K562 (cell line): ENCODE measurements around the gene VPS50. TPM values are rescaled to one million over a fixed set of nuclear protein-coding genes. Genes with fewer than 3 reads are reported as not detected.

ENCODE experiments used
- ATAC-seq: fragments of 200-7000 bp; cut with Tn5 transposase; 3 replicates; pipeline ENCODE4 v1.9.1; 2020; ENCODE audit warnings: moderate library complexity
- BruUV-seq: library from RNA; stranded (reverse); fragments of 400-500 nt; replicated peaks from 2 replicates; lab custom pipeline; 2021; lab: Mats Ljungman, UMichigan
- CTCF ChIA-PET: fragments of 300-600 bp; formaldehyde crosslinking; extraction: SDS; loops from one replicate; lab custom pipeline; 2021; ENCODE audit warnings: low intra/inter-chr PET ratio; lab: Yijun Ruan, JAX
- POLR2A ChIA-PET: fragments of 300-600, 350-650 bp; sonication (Branson Sonifier 250); formaldehyde crosslinking; extraction: SDS; loops from one replicate; lab custom pipeline; 2021; ENCODE audit warnings: antibody characterized with exemption, inconsistent platforms; lab: Yijun Ruan, JAX
- DNase-seq, 4 experiments: peaks; one replicate each; pipeline versions ENCODE4 v3.0.0 to v3.0.0-alpha.2; 2011 to 2018; ENCODE audit warnings: low spot score in 3 of 4, mixed read lengths in 3 of 4; ENCODE audit errors: extremely low read depth in 1 of 4
- FAIRE-seq: peaks from 2 replicates; lab custom pipeline; 2011; peaks lifted over from hg19 to GRCh38; lab: Jason Lieb, UNC
- H2AFZ ChIP-seq: 2 replicates; pipeline ENCODE4 v1.6.0; 2011; ENCODE audit warnings: low read depth, low read length, control low read depth, inconsistent platforms
- H3K27ac ChIP-seq: fragments of 200-600 bp; 3 replicates; pipeline ENCODE4 v1.8.0; 2011; ENCODE audit warnings: low read depth, mild to moderate bottlenecking, control low read depth, inconsistent platforms, low read length, moderate library complexity, mixed read lengths; ENCODE audit errors: extremely low read depth
- H3K27me3 ChIP-seq, 2 experiments: fragments of 300-600 bp in 1 of 2; 2 replicates in 1 of 2; 3 replicates in 1 of 2; pipeline versions ENCODE4 v1.6.0 to v1.8.0; 2011; ENCODE audit warnings: inconsistent platforms in 2 of 2, low read length in 2 of 2, mild to moderate bottlenecking in 1 of 2, mixed read lengths in 1 of 2, moderate library complexity in 1 of 2; ENCODE audit not compliant: control insufficient read depth in 2 of 2, insufficient read depth in 2 of 2
- H3K36me3 ChIP-seq: fragments of 300-600 bp; 3 replicates; pipeline ENCODE4 v1.8.0; 2011; ENCODE audit warnings: mild to moderate bottlenecking, low read length, inconsistent platforms; ENCODE audit not compliant: control insufficient read depth, insufficient read depth
- H3K4me1 ChIP-seq, 2 experiments: fragments of 200-600 bp in 1 of 2; replicated peaks in 1 of 2; 2 replicates in 1 of 2; 3 replicates in 1 of 2; pipeline versions ENCODE4 v1.5.1 to v1.8.0; 2011; ENCODE audit warnings: inconsistent platforms in 2 of 2, low read length in 2 of 2, mild to moderate bottlenecking in 1 of 2, mixed read lengths in 1 of 2, moderate library complexity in 1 of 2; ENCODE audit not compliant: control insufficient read depth in 2 of 2, insufficient read depth in 2 of 2
- H3K4me2 ChIP-seq: 2 replicates; pipeline ENCODE4 v1.6.1; 2011; ENCODE audit warnings: low read length, control low read depth, inconsistent platforms, mixed read lengths; ENCODE audit not compliant: insufficient read depth
- H3K4me3 ChIP-seq: fragments of 200-600 bp; sonication (generic), shearing (Covaris generic); 2 replicates; pipeline ENCODE4 v1.5.1; 2016; ENCODE audit warnings: control low read depth, inconsistent platforms
- H3K79me2 ChIP-seq: fragments of 200-600 bp; 3 replicates; pipeline ENCODE4 v1.8.0; 2011; ENCODE audit warnings: low read length, inconsistent platforms; ENCODE audit not compliant: control insufficient read depth, insufficient read depth
- H3K9ac ChIP-seq, 2 experiments: 2 replicates each; pipeline versions ENCODE4 v1.6.0 to v1.6.1; 2011; ENCODE audit warnings: low read depth in 2 of 2, low read length in 2 of 2, control low read depth in 1 of 2, inconsistent platforms in 1 of 2, mild to moderate bottlenecking in 1 of 2, mixed read lengths in 1 of 2; ENCODE audit not compliant: insufficient read depth in 1 of 2
- H3K9me1 ChIP-seq: one replicate; pipeline ENCODE4 v1.6.0; 2011; ENCODE audit warnings: inconsistent platforms, mild to moderate bottlenecking, low read length, moderate library complexity; ENCODE audit not compliant: control insufficient read depth, insufficient read depth
- H3K9me3 ChIP-seq: replicated peaks from 2 replicates; pipeline ENCODE4 v1.5.1; 2011; ENCODE audit warnings: low read depth, low read length, inconsistent platforms; ENCODE audit not compliant: control insufficient read depth, insufficient read depth
- H4K20me1 ChIP-seq: replicated peaks from 2 replicates; pipeline ENCODE4 v1.6.1; 2011; ENCODE audit warnings: low read length, inconsistent platforms, mixed read lengths; ENCODE audit not compliant: control insufficient read depth, insufficient read depth
- ARID1B ChIP-seq: fragments of 450-650 bp; IDR thresholded peaks from 2 replicates; pipeline ENCODE4 v1.6.1; 2016; ENCODE audit warnings: antibody characterized with exemption, mild to moderate bottlenecking, inconsistent platforms
- DPF2 ChIP-seq: fragments of 450-650 bp; IDR thresholded peaks from 2 replicates; pipeline ENCODE4 v1.6.1; 2016
- ETV1 ChIP-seq: fragments of 450-650 bp; conservative IDR thresholded peaks from 2 replicates; pipeline ENCODE4 v1.6.1; 2016; ENCODE audit warnings: missing genetic modification characterization, control low read depth, low read depth, missing compliant biosample characterization
- FIP1L1 ChIP-seq: fragments of 200-400 bp; formaldehyde crosslinking; IDR thresholded peaks from 2 replicates; pipeline ENCODE4 v1.6.1; 2018; ENCODE audit warnings: mild to moderate bottlenecking, low read depth, low read length; ENCODE audit not compliant: poor library complexity, severe bottlenecking
- FOSL1 ChIP-seq: fragments of 200-800 bp; sonication (Bioruptor generic); conservative IDR thresholded peaks from 2 replicates; pipeline ENCODE4 v1.6.1; 2016; ENCODE audit warnings: missing genetic modification characterization, missing compliant biosample characterization
- FOXP1 ChIP-seq: sonication (generic); formaldehyde crosslinking; IDR thresholded peaks from 2 replicates; pipeline ENCODE4 v1.8.0; 2022; ENCODE audit warnings: mild to moderate bottlenecking, missing genetic modification reagents
- HMGXB4 ChIP-seq: sonication (generic); formaldehyde crosslinking; IDR thresholded peaks from 2 replicates; pipeline ENCODE4 v1.8.1; 2023; ENCODE audit warnings: mild to moderate bottlenecking, missing genetic modification reagents
- IRF2 ChIP-seq: sonication (generic); formaldehyde crosslinking; IDR thresholded peaks from 2 replicates; pipeline ENCODE4 v1.8.1; 2022; ENCODE audit warnings: mild to moderate bottlenecking, missing genetic modification reagents
- JUND ChIP-seq, 2 experiments: IDR thresholded peaks; 2 replicates in 1 of 2; 3 replicates in 1 of 2; pipeline ENCODE4 v1.6.1; 2011; ENCODE audit warnings: borderline replicate concordance in 2 of 2, low read depth in 2 of 2, low read length in 2 of 2, improper control_type of control experiment in 1 of 2, missing biosample characterization in 1 of 2, missing genetic modification characterization in 1 of 2, missing genetic modification reagents in 1 of 2
- MEF2A ChIP-seq: IDR thresholded peaks from 2 replicates; pipeline ENCODE4 v1.6.1; 2011; ENCODE audit warnings: low read depth, mild to moderate bottlenecking, low read length, moderate library complexity; ENCODE audit not compliant: control insufficient read depth
- MYC ChIP-seq, 2 experiments: fragments of 250-450 bp in 1 of 2; sonication (Bioruptor Pico) in 1 of 2; IDR thresholded peaks; 2 replicates each; pipeline versions ENCODE4 v1.5.1 to v1.6.1; 2012 to 2021; ENCODE audit warnings: low read depth in 2 of 2, borderline replicate concordance in 1 of 2, improper control_type of control experiment in 1 of 2, low read length in 1 of 2, mild to moderate bottlenecking in 1 of 2, moderate library complexity in 1 of 2
- POLR2G ChIP-seq: fragments of 200-400 bp; formaldehyde crosslinking; IDR thresholded peaks from 2 replicates; pipeline ENCODE4 v1.6.1; 2017; ENCODE audit warnings: low read depth, mild to moderate bottlenecking, antibody characterized with exemption, low read length, moderate library complexity
- SMARCA4 ChIP-seq: fragments of 450-650 bp; IDR thresholded peaks from 2 replicates; pipeline ENCODE4 v1.6.1; 2016
- SMARCE1 ChIP-seq: fragments of 450-650 bp; IDR thresholded peaks from 2 replicates; pipeline ENCODE4 v1.7.1; 2016; ENCODE audit warnings: mild to moderate bottlenecking
- ZNF184 ChIP-seq: sonication (generic); formaldehyde crosslinking; IDR thresholded peaks from 2 replicates; pipeline ENCODE4 v1.5.0; 2020; ENCODE audit warnings: missing genetic modification reagents
- ZNF239 ChIP-seq: fragments of 250-450 bp; sonication (Bioruptor Pico); IDR thresholded peaks from 2 replicates; pipeline ENCODE4 v1.4.0; 2020; ENCODE audit warnings: mild to moderate bottlenecking
- WGBS: fragments of 100-300 bp; shearing (Covaris generic); methylation state at CpG from one replicate; pipeline ENCODE4 v1.1.6; 2016; ENCODE audit warnings: low coverage, mixed read lengths; ENCODE audit not compliant: insufficient coverage; ENCODE audit errors: missing lambda C conversion rate; 5-methylcytosine and 5-hydroxymethylcytosine counted together
- in situ Hi-C: fragments of 300-500 bp; cut with MboI; formaldehyde crosslinking; loops from 4 replicates; pipeline ENCODE4 v1.15.0; 2018; ENCODE audit warnings: inconsistent platforms, mixed read lengths
- intact Hi-C: fragments of 100-400 bp; cut with micrococcal nuclease; formaldehyde crosslinking; loops from 2 replicates; pipeline ENCODE4 v1.14.2; 2022
- polyA plus RNA-seq, 8 experiments: library from polyadenylated mRNA; depleted of rRNA in 4 of 8; stranded (reverse) in 5 of 8; unstranded in 3 of 8; fragments of >200 nt; fragmentation: Nextera tagmentation in 2 of 8; fragmentation: Illumina TruSeq in 1 of 8; extraction: Ambion mirVana in 2 of 8; extraction: Trizol in 1 of 8; gene quantifications; 2 replicates each; pipeline versions ENCODE4 v1.2.1 to v1.2.3, GENCODE V29; 2011 to 2014; ENCODE audit warnings: inconsistent platforms in 1 of 8, missing spikeins in 1 of 8
- total RNA-seq, 7 experiments: library from RNA; depleted of rRNA in 6 of 7; stranded (reverse); fragments of >200 nt in 6 of 7; fragmentation: Illumina TruSeq in 2 of 7; extraction: Trizol in 2 of 7; gene quantifications; 2 replicates each; pipeline versions ENCODE4 v1.2.1 to v1.2.3, GENCODE V29; 2011 to 2021; ENCODE audit warnings: low replicate concordance in 1 of 7
- TF ChIP-seq, protein P1 (sequence below), 2 experiments: fragments of 450-650 bp in 1 of 2; sonication (generic) in 1 of 2; formaldehyde crosslinking in 1 of 2; IDR thresholded peaks in 1 of 2; conservative IDR thresholded peaks in 1 of 2; 2 replicates each; pipeline versions ENCODE4 v1.6.1 to v1.8.1; 2016 to 2023; ENCODE audit warnings: mild to moderate bottlenecking in 2 of 2, moderate library complexity in 2 of 2, inconsistent platforms in 1 of 2, missing genetic modification reagents in 1 of 2
- TF ChIP-seq, protein P2 (sequence below): fragments of 450-650 bp; conservative IDR thresholded peaks from 2 replicates; pipeline ENCODE4 v1.6.1; 2016; ENCODE audit warnings: missing genetic modification characterization, low read depth, mild to moderate bottlenecking, missing compliant biosample characterization, moderate library complexity

Gene VPS50
- total and polyA plus RNA-seq, 9 of the 15 experiments (the other 6 are each of a cell fraction or from before 2014, with no cell fraction given), result 10.5 to 29.4 (median 15.8) TPM

GRCh38 chr7:93310346-93310745, 78.2 kb downstream of the VPS50 start:
- Histone ChIP-seq H3K36me3 (no peaks in the 10 kb centered on the region; the same call in 2 of the 3 replicates), H4K20me1 (no peaks in the 10 kb centered on the region), H3K79me2 (no peaks in the 10 kb centered on the region), H3K9me3 (no peaks in the 10 kb centered on the region), H3K9me1 (no peaks in the 10 kb centered on the region), H3K9ac (no peak overlapping the region), H3K27me3 (no peaks in the 10 kb centered on the region), H3K4me1 (peaks cover 0 to 12% of the 10 kb centered on the region in 2 experiments; a peak in 1 of 5 replicates), H3K4me3 (no peak overlapping the region), H3K4me2 (no peak overlapping the region), H2AFZ (0 out of 2 replicates have a peak overlapping the region, but pooled peaks have one; percentile 20), H3K27ac (no peak overlapping the region)
- ATAC-seq (no peak), FAIRE-seq (no peak), DNase-seq (peak in 1 of 4 experiments; percentile 6)
- TF ChIP-seq MEF2A (no peak), ETV1 (tag) (no peak), POLR2G (no peak), FIP1L1 (no peak), SMARCA4 (0 out of 2 replicates have a peak, but pooled peaks have one; percentile 21), ARID1B (peak; percentile 15; the same call in 1 of the 2 replicates), ZNF239 (CRISPR knock-in tag) (no peak), JUND (IDR thresholded peaks at IDR 0.05; ENCODE audit: borderline replicate concordance, low read depth, low read length) (peak; percentile 75), JUND (tag; IDR thresholded peaks at IDR 0.05; ENCODE audit: borderline replicate concordance, low read depth, low read length) (peak; percentile 68; the same call in 1 of the 3 replicates), MYC (IDR thresholded peaks at IDR 0.05; ENCODE audit: low read depth, low read length) (no peak), MYC (CRISPR knock-in tag; IDR thresholded peaks at IDR 0.05; ENCODE audit: borderline replicate concordance, low read depth) (no peak), FOXP1 (CRISPR knock-in tag) (no peak), IRF2 (no peak), ZNF184 (CRISPR knock-in tag) (no peak), DPF2 (0 out of 2 replicates have a peak, but pooled peaks have one; percentile 25), FOSL1 (tag) (peak; percentile 63), HMGXB4 (no peak), SMARCE1 (peak; percentile 59; the same call in 1 of the 2 replicates)
- TF ChIP-seq, protein P1, sequence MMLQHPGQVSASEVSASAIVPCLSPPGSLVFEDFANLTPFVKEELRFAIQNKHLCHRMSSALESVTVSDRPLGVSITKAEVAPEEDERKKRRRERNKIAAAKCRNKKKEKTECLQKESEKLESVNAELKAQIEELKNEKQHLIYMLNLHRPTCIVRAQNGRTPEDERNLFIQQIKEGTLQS (IDR thresholded peaks at IDR 0.05), result peak; percentile 30; the same call in 1 of the 2 replicates
- TF ChIP-seq, protein P1 (CRISPR knock-in tag; conservative IDR thresholded peaks at IDR 0.05), result no peak
- TF ChIP-seq, protein P2, sequence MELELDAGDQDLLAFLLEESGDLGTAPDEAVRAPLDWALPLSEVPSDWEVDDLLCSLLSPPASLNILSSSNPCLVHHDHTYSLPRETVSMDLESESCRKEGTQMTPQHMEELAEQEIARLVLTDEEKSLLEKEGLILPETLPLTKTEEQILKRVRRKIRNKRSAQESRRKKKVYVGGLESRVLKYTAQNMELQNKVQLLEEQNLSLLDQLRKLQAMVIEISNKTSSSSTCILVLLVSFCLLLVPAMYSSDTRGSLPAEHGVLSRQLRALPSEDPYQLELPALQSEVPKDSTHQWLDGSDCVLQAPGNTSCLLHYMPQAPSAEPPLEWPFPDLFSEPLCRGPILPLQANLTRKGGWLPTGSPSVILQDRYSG, result no peak
- WGBS, result 25% methylated on average over 4 of the region's 4 CpGs
- CTCF ChIA-PET, result no interaction called here
- in situ Hi-C loops (no loop called here), intact Hi-C loops (no loop called here)
- POLR2A ChIA-PET, result no interaction called here
- BruUV-seq, result no TSS peak
